ENCODE measurements around the gene C1orf174. TPM values are rescaled to one million over a fixed set of nuclear protein-coding genes. Genes with fewer than 3 reads are reported as not detected.

Gene C1orf174
- total and polyA plus RNA-seq, 2 experiments from 2014 or later, result 20.7 to 23.6 TPM

DNA sequence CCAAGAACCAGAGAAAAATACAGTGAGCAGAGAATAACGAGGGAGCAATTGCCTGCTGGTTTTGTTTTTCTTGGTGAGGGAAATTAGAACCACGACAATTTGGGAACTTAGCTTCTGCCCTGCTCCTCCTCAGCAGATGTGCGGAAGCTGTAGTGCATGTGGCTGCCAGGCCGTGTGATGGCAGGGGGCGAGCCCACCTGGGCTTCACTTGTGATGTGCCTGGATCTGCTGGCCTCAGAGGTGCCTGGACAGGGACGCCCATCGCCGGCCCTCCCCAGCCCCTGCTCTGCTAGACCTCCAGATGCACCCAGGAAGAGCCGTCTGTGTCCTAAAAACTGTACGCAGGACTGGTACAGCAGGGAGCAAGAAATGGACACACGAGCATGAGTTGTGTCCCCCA is 28.5 kb upstream of the C1orf174 start:
- no peak overlapping the region for H3K4me3 ChIP-seq
- H3K9me3 ChIP-seq (ENCODE audit: low read depth), result no peaks in the 10 kb centered on the region
- H3K36me3 ChIP-seq (replicated peaks; ENCODE audit: insufficient read depth, low read depth), result no peaks in the 10 kb centered on the region
- no peak overlapping the region for H2AFZ ChIP-seq
- TF ChIP-seq, protein P1, sequence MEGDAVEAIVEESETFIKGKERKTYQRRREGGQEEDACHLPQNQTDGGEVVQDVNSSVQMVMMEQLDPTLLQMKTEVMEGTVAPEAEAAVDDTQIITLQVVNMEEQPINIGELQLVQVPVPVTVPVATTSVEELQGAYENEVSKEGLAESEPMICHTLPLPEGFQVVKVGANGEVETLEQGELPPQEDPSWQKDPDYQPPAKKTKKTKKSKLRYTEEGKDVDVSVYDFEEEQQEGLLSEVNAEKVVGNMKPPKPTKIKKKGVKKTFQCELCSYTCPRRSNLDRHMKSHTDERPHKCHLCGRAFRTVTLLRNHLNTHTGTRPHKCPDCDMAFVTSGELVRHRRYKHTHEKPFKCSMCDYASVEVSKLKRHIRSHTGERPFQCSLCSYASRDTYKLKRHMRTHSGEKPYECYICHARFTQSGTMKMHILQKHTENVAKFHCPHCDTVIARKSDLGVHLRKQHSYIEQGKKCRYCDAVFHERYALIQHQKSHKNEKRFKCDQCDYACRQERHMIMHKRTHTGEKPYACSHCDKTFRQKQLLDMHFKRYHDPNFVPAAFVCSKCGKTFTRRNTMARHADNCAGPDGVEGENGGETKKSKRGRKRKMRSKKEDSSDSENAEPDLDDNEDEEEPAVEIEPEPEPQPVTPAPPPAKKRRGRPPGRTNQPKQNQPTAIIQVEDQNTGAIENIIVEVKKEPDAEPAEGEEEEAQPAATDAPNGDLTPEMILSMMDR (IDR thresholded peaks at IDR 0.05; ENCODE audit: poor library complexity), result no peak
- TF ChIP-seq EZH2phosphoT487 (IDR thresholded peaks at IDR 0.05; ENCODE audit: low read depth, severe bottlenecking, unreplicated experiment), result no peak
- no peak for TF ChIP-seq EZH2 (IDR thresholded peaks at IDR 0.05; ENCODE audit: borderline replicate concordance)
- no peak overlapping the region for H3K4me2 ChIP-seq
- H3K27ac ChIP-seq, result no peak overlapping the region
- DNase-seq (ENCODE audit: low spot score), result no peak
- H3K27me3 ChIP-seq, result peaks cover 16% of the 10 kb centered on the region
- no peaks in the 10 kb centered on the region for H3K9me2 ChIP-seq (replicated peaks; ENCODE audit: insufficient read depth)
- H3K4me1 ChIP-seq (ENCODE audit: insufficient read depth), result no peaks in the 10 kb centered on the region
- no peaks in the 10 kb centered on the region for H3K79me2 ChIP-seq
- 77% methylated on average over 11 of the region's 11 CpGs for WGBS (ENCODE audit: low lambda C conversion rate, missing lambda C conversion rate)
- no peaks in the 10 kb centered on the region for H4K20me1 ChIP-seq (ENCODE audit: insufficient read depth, poor library complexity, severe bottlenecking)

- Histone ChIP-seq H2AFZ (no peak overlapping the region), H3K27me3 (peaks cover 11% of the 10 kb centered on the region), H3K36me3 (replicated peaks; ENCODE audit: insufficient read depth, low read depth) (no peaks in the 10 kb centered on the region), H3K9me2 (replicated peaks; ENCODE audit: insufficient read depth) (no peaks in the 10 kb centered on the region), H3K27ac (no peak overlapping the region), H3K4me3 (no peak overlapping the region), H3K4me2 (no peak overlapping the region), H3K4me1 (ENCODE audit: insufficient read depth) (no peaks in the 10 kb centered on the region), H3K9me3 (ENCODE audit: low read depth) (no peaks in the 10 kb centered on the region), H4K20me1 (ENCODE audit: insufficient read depth, poor library complexity, severe bottlenecking) (no peaks in the 10 kb centered on the region), H3K79me2 (no peaks in the 10 kb centered on the region)
- DNase-seq (ENCODE audit: low spot score), result no peak
- no peak for TF ChIP-seq EZH2phosphoT487 (IDR thresholded peaks at IDR 0.05; ENCODE audit: low read depth, severe bottlenecking, unreplicated experiment)
- TF ChIP-seq, protein P1 (IDR thresholded peaks at IDR 0.05; ENCODE audit: poor library complexity), result no peak
- no peak for TF ChIP-seq EZH2 (IDR thresholded peaks at IDR 0.05; ENCODE audit: borderline replicate concordance)
These were observed 26.9 kb upstream of the C1orf174 start for GRCh38 chr1:3926956-3927355.

DNA sequence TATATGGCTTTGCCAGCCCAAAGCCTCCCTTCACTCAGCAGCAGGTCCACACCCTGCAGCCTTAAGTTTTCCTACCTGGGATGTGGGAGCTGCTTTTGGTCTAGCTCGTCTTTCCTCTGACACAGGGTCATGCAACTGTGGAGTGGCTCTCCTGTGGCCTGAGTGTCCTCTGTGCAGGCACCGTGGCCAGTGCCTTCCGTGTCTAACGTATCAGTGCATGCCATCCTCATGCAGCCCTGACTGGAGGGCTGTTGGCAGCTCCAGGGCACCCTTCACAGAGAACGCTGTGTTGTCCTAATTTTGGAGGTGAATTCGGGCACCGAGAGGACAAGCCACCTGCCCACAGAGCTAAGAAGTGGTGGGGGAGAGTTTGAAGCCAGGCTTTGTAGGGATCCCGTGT is 25.7 kb upstream of the C1orf174 start:
- H3K9me2 ChIP-seq (replicated peaks; ENCODE audit: insufficient read depth), result no peaks in the 10 kb centered on the region
- H3K79me2 ChIP-seq, result no peaks in the 10 kb centered on the region
- no peak overlapping the region for H3K4me3 ChIP-seq
- 89% methylated on average over 8 of the region's 8 CpGs for WGBS (ENCODE audit: low lambda C conversion rate, missing lambda C conversion rate)
- no peak overlapping the region for H3K4me2 ChIP-seq
- no peaks in the 10 kb centered on the region for H3K9me3 ChIP-seq (ENCODE audit: low read depth)
- peaks cover under 1% of the 10 kb centered on the region for H3K27me3 ChIP-seq
- H3K36me3 ChIP-seq (replicated peaks; ENCODE audit: insufficient read depth, low read depth), result no peaks in the 10 kb centered on the region
- TF ChIP-seq EZH2phosphoT487 (IDR thresholded peaks at IDR 0.05; ENCODE audit: low read depth, severe bottlenecking, unreplicated experiment) (no peak), EZH2 (IDR thresholded peaks at IDR 0.05; ENCODE audit: borderline replicate concordance) (no peak)
- TF ChIP-seq, protein P1 (IDR thresholded peaks at IDR 0.05; ENCODE audit: poor library complexity), result no peak
- H4K20me1 ChIP-seq (ENCODE audit: insufficient read depth, poor library complexity, severe bottlenecking), result no peaks in the 10 kb centered on the region
- no peak overlapping the region for H3K27ac ChIP-seq
- H3K4me1 ChIP-seq (ENCODE audit: insufficient read depth), result no peaks in the 10 kb centered on the region
- H2AFZ ChIP-seq, result no peak overlapping the region
- DNase-seq (ENCODE audit: low spot score), result no peak

- H4K20me1 ChIP-seq (ENCODE audit: insufficient read depth, poor library complexity, severe bottlenecking), result no peaks in the 10 kb centered on the region
- no peaks in the 10 kb centered on the region for H3K9me3 ChIP-seq (ENCODE audit: low read depth)
- TF ChIP-seq EZH2phosphoT487 (IDR thresholded peaks at IDR 0.05; ENCODE audit: low read depth, severe bottlenecking, unreplicated experiment) (no peak), EZH2 (IDR thresholded peaks at IDR 0.05; ENCODE audit: borderline replicate concordance) (no peak)
- TF ChIP-seq, protein P1 (IDR thresholded peaks at IDR 0.05; ENCODE audit: poor library complexity), result no peak
- H3K27ac ChIP-seq, result no peak overlapping the region
- no peaks in the 10 kb centered on the region for H3K27me3 ChIP-seq
- H3K4me3 ChIP-seq, result no peak overlapping the region
- H3K4me2 ChIP-seq, result no peak overlapping the region
- no peaks in the 10 kb centered on the region for H3K9me2 ChIP-seq (replicated peaks; ENCODE audit: insufficient read depth)
- DNase-seq (ENCODE audit: low spot score), result no peak
- no peaks in the 10 kb centered on the region for H3K36me3 ChIP-seq (replicated peaks; ENCODE audit: insufficient read depth, low read depth)
- no peaks in the 10 kb centered on the region for H3K79me2 ChIP-seq
- H3K4me1 ChIP-seq (ENCODE audit: insufficient read depth), result no peaks in the 10 kb centered on the region
- H2AFZ ChIP-seq, result no peak overlapping the region
- 93% methylated on average over 12 of the region's 12 CpGs for WGBS (ENCODE audit: low lambda C conversion rate, missing lambda C conversion rate)
These were observed 25.2 kb upstream of the C1orf174 start for GRCh38 chr1:3925256-3925655.

All from hepatocyte (in vitro differentiated cells).